Activated naive CD4-positive, alpha-beta T cell treated with anti-CD3 and anti-CD28 coated beads, Interleukin-2, amount 10 ng/mL, durations not matched to agents 7 days and 5 days (primary cell): ENCODE results near the gene SLC6A16.

Source experiments
- CTCF ChIA-PET: fragments of 350-600 bp; sonication (Branson Sonifier 250); formaldehyde crosslinking; loops from one replicate; lab custom pipeline; 2021; ENCODE audit warnings: antibody characterized with exemption; lab: Charles Lee
- DNase-seq: peaks from one replicate; pipeline ENCODE4 v3.0.0-alpha.2; 2020
- H3K27ac Mint-ChIP-seq: one replicate; pipeline ENCODE4 v1.8.0; 2021; ENCODE audit warnings: mild to moderate bottlenecking, moderate library complexity, mixed read lengths
- H3K27me3 Mint-ChIP-seq: one replicate; pipeline ENCODE4 v1.8.0; 2021; ENCODE audit warnings: mild to moderate bottlenecking, mixed read lengths
- H3K36me3 Mint-ChIP-seq: one replicate; pipeline ENCODE4 v1.8.0; 2021; ENCODE audit warnings: mixed read lengths
- H3K4me1 Mint-ChIP-seq: one replicate; pipeline ENCODE4 v1.8.0; 2021; ENCODE audit warnings: mixed read lengths
- H3K4me3 Mint-ChIP-seq: one replicate; pipeline ENCODE4 v1.8.0; 2021; ENCODE audit warnings: mild to moderate bottlenecking, moderate library complexity, mixed read lengths
- H3K9me3 Mint-ChIP-seq: one replicate; pipeline ENCODE4 v1.8.0; 2021; ENCODE audit warnings: mixed read lengths

The SLC6A16 gene

GRCh38 chr19:49249933-49250332, 75.1 kb downstream of the SLC6A16 start:
- peaks cover 12% of the 10 kb centered on the region for H3K27me3 Mint-ChIP-seq
- no peaks in the 10 kb centered on the region for H3K9me3 Mint-ChIP-seq
- no peaks in the 10 kb centered on the region for H3K36me3 Mint-ChIP-seq
- no peak overlapping the region for H3K4me3 Mint-ChIP-seq
- no peaks in the 10 kb centered on the region for H3K4me1 Mint-ChIP-seq
- CTCF ChIA-PET, result interaction anchor here (1.1 kb wide), 1 partner anchor 51 kb away, joined by 3 read pairs; no protein-coding TSS in a partner anchor
- no peak overlapping the region for H3K27ac Mint-ChIP-seq
- no peak for DNase-seq

DNA sequence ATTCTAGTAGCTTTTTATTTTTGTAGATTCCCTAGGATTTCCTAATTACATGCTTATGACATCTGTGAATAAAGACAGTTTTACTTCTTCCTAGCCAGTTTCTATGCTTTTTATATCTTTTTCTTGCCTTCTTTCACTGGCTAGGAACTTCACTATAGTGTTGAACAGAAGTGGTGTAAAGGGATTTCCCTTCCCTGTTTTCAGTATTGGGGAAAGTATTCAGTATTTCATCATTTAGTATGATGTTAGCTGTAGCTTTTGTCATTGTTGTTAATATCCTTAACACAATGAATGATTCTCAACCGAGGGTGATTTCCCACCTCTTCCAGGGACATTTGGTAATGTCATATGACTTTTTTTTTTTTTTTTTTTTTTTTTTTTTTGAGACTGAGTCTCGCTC, 77.3 kb downstream of the SLC6A16 start:
- CTCF ChIA-PET, result interaction anchor here (0.7 kb wide), 1 partner anchor 38 kb away, joined by 3 read pairs; no protein-coding TSS in a partner anchor
- Mint-ChIP-seq H3K27ac (no peak overlapping the region), H3K27me3 (peaks cover 6% of the 10 kb centered on the region), H3K4me3 (no peak overlapping the region), H3K36me3 (no peaks in the 10 kb centered on the region), H3K4me1 (no peaks in the 10 kb centered on the region), H3K9me3 (no peaks in the 10 kb centered on the region)
- no peak for DNase-seq

DNA sequence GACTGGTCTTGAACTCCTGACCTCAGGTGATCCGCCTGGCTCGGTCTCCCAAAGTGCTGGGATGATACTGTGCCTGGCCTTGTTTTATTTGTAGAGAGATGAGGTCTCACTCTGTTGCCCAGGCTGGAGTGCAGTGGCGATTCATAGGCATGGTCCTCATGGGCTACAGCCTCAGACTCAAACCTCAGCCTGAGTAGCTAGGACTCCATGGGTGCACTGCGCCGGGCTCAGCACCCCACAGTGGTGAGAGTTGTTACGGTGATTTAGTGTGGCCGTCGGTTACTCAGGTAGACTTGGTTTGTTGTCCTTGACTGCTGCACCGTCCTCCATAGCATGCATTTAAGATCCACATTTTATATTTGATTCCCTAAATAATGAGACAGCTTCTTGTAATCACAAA, 80.7 kb downstream of the SLC6A16 start:
- Mint-ChIP-seq H3K27ac (no peak overlapping the region), H3K36me3 (no peaks in the 10 kb centered on the region), H3K4me3 (no peak overlapping the region), H3K27me3 (peaks cover 12% of the 10 kb centered on the region), H3K4me1 (no peaks in the 10 kb centered on the region), H3K9me3 (no peaks in the 10 kb centered on the region)
- CTCF ChIA-PET, result no interaction called here
- DNase-seq, result no peak

DNA sequence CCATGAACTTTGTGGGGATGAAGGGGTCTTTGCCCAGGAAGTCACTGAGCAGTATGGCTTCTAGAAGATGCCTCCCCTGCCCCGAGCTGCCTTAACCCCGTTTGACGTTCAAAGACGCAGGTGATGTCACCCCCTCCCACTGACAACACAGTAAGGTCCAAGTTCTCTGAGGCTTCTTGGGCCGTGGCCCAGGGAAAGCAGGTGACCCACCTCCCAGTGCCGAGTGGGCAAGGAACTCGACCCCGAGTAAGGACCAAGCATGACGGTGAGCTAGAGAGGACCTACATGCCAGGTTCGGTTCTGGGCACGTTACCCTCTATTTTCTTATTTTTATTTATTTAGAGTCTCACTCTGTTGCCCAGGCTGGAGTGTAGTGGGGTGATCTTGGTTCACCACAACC, 81.3 kb downstream of the SLC6A16 start:
- no peak overlapping the region for H3K4me3 Mint-ChIP-seq
- CTCF ChIA-PET, result interaction anchor here (0.7 kb wide), 1 partner anchor 25 kb away, joined by 3 read pairs; no protein-coding TSS in a partner anchor
- no peaks in the 10 kb centered on the region for H3K4me1 Mint-ChIP-seq
- DNase-seq, result no peak
- no peaks in the 10 kb centered on the region for H3K9me3 Mint-ChIP-seq
- peaks cover 12% of the 10 kb centered on the region for H3K27me3 Mint-ChIP-seq
- H3K36me3 Mint-ChIP-seq, result no peaks in the 10 kb centered on the region
- H3K27ac Mint-ChIP-seq, result no peak overlapping the region

DNA sequence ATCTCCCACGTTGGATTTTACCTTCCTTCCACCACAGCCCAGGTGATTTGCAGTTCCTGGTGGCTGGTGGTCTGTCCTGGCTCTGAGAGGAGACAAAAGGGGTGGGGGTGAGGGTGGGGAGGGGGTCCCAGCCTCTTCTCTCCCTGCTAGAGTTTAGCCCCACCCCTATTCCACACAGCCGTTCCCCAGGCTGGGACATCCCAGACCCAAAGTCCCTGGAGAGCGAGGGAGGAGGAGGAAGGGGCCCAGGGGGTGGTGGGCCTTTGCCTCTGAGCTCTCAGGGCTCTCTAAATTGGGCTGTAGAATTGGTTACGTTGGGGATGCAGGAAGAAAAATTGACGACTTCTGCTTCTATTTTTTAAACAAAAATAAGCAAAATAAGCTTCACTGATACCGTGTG, 81.9 kb downstream of the SLC6A16 start:
- DNase-seq, result no peak
- H3K36me3 Mint-ChIP-seq, result no peaks in the 10 kb centered on the region
- no peaks in the 10 kb centered on the region for H3K4me1 Mint-ChIP-seq
- peaks cover 16% of the 10 kb centered on the region for H3K27me3 Mint-ChIP-seq
- no peak overlapping the region for H3K4me3 Mint-ChIP-seq
- CTCF ChIA-PET, result interaction anchor here (0.7 kb wide), 1 partner anchor 25 kb away, joined by 3 read pairs; no protein-coding TSS in a partner anchor
- H3K9me3 Mint-ChIP-seq, result no peaks in the 10 kb centered on the region
- H3K27ac Mint-ChIP-seq, result no peak overlapping the region

- Mint-ChIP-seq H3K27me3 (peaks cover 19% of the 10 kb centered on the region), H3K9me3 (no peaks in the 10 kb centered on the region), H3K27ac (no peak overlapping the region), H3K36me3 (no peaks in the 10 kb centered on the region), H3K4me1 (no peaks in the 10 kb centered on the region), H3K4me3 (no peak overlapping the region)
- CTCF ChIA-PET, result no interaction called here
- DNase-seq, result no peak
Observed at GRCh38 chr19:49241769-49242168, 83.2 kb downstream of the SLC6A16 start.
